ENCODE data around the gene PAX9.

DNA sequence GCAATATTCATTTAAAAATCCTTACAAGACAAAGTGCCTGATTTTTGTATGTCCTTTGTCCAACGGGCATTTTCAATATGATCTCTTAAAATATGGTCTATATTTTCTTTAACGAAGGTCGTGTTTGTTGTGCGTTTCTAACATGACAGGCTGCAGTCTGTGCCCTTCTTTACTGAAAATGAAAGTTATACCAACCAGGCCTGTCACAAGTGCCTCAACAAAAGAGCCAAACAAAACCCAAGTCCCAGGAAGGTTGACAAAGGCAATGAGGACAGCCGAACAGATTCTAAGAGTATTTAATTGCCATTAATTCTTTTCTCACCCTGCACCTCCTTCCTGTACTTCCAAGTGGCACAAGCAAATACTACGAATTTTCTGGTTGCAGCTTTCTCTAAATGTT is 13.9 kb downstream of the PAX9 start:
- no peak for TF ChIP-seq CTCF (conservative IDR thresholded peaks at IDR 0.05 in 1 of 2, IDR thresholded peaks at IDR 0.05 in 1 of 2; ENCODE audit: extremely low read depth in 1 of 2, insufficient read depth in 1 of 2, low read depth in 1 of 2, low read length in 2 of 2)
- TF ChIP-seq EZH2 (IDR thresholded peaks at IDR 0.05; ENCODE audit: borderline replicate concordance, low read length) = no peak
